NCI-H128 (cell line): ENCODE data around the gene FGF14.
A peak's percentile ranks its signal among the peaks of the same experiment; 100 is the strongest.
"Not testable (repeated sequence)": the region's sequence is repeated elsewhere in the genome, so short reads cannot be mapped to it uniquely, and the experiment has no call there.

ENCODE experiments used
- DNase-seq: peaks from one replicate; lab custom pipeline; 2025; ENCODE audit not compliant: unreplicated experiment; lab: John Stamatoyannopoulos, UW

The FGF14 gene

DNA sequence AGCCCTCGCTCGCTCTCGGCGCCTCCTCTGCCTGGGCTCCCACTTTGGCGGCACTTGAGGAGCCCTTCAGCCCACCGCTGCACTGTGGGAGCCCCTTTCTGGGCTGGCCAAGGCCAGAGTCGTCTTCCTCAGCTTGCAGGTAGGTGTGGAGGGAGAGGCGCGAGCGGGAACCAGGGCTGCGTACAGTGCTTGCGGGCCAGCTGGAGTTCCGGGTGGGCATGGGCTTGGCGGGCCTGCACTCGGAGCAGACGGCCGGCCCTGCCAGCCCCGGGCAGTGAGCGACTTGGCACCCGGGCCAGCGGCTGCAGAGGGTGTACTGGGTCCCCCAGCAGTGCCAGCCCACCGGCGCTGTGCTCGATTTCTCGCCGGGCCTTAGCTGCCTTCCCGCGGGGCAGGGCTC, 333.5 kb downstream of the FGF14 start:
- not testable (repeated sequence) for DNase-seq

DNA sequence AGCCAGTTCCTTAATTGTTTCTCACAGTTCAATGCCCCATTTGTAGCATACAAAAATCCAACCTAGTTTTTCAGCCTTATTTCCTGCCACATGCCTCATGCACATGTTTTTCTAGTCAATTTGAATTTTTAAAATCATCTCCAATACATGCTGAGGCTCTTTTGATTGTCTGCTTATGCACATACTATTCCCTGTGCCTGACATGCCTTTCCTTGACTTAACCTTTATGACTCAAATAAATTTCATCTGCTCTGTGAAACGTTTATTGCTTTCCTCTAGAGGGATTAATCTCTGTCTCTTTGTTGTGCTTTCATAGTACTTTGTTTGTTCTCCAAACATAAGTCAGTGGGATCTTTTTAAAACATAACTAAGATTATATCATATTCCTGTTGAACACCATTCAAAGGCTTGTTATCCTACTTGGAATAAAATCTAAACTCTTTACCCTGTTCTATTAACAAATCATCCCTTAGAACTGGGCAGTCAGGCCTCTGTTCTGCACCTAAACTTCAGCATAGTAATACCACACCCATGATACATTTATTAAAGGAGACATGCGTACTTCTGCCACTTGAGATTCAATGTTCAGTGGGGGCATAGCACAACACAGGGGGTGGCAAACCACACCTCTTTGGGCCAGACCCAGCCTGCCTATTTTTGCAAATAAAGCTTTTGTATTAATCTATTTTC, 346.6 kb downstream of the FGF14 start:
- DNase-seq: no peak

DNA sequence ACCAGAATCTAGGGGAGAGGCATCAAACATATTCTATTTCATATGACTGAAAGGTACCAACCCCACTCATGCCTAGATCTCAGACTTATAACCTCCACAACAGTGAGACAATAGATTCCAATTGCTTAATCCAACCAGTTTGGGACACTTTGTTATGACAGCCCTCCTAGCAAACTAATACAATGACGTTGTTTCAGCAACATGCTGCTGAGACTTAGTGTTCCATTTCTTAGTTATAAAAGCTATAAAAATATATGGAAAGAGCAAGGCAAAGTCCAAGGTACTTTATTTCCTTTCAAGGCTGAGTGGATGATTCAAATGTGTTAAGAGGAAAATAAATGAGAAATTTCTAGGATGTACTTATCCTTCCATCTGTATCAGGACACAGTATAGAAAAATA, 352.0 kb downstream of the FGF14 start:
- DNase-seq: no peak

DNA sequence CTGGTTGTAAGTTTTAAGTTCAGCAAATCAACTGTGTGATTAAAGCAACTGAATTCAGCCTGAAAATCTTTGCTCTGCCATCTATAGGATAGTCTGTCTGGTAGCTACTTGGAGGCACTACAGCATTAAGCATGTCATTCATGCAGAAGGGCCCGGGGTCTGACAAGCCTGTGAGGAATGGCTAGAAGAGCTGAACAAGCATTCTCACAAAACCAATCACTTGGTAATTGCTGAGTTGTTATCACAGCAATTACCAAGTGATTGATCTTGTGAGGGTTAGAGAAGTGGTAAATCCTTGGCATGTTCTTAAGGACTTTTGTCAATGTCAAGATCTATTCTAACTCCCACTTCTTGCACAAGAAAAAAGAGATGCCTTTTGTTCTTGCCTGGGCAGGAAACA, 356.1 kb downstream of the FGF14 start:
- DNase-seq: no peak

DNA sequence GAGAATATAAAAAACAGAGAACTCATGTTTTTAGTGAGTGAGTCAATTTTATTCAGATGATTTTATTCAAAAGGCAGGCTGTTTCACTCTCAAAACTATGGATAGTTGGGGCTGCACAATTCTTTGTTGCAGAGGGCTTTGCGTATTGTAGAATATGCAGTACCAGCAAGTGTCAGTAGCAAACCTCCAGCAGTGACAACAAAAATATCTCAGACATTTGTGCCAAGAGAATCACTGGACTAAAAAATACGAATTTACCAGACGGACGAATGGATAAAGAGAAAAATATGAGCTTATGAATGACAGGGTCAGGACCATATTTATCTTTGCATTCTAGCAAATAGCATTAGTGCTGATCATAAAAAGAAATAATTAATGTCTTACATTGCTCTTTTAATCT, 359.1 kb downstream of the FGF14 start:
- no peak for DNase-seq

DNA sequence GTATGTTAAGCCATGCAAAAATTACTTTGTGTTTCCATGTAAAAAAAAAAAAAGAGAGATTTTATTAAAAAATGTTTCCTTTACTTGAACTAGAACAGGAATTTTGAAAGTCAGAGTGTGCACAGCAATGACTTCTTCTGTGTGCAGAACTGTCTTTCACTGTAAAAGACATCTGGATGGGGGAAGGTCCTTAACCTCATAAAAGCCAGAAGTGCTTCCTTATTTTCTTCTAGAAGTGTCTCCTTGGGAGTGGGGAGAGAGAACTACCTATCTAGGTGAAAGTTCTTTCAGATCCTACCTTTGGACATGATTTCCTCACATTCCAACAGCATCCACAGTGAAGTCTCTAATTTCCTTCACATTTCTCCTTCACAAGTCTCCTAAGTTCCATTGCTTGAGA, 360.3 kb downstream of the FGF14 start:
- DNase-seq: no peak

DNA sequence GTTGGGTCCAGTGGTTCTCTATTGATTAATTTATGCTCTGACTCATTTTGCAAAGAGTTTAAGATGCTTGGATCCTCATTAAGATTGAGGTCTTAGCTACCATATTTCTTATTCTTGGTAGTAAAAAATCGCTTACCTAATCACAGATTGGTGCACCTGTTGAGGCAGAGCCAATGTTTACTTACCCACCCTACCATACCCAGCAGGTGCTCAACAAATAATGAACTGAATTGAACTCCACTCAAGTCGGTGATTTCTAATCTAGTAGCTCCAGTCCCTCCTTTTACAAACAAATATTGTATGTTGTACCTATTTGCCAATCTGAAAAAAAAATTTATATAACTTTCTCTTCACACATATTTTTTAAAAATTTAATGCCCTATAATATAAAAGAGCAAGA, 361.0 kb downstream of the FGF14 start:
- no peak for DNase-seq

DNA sequence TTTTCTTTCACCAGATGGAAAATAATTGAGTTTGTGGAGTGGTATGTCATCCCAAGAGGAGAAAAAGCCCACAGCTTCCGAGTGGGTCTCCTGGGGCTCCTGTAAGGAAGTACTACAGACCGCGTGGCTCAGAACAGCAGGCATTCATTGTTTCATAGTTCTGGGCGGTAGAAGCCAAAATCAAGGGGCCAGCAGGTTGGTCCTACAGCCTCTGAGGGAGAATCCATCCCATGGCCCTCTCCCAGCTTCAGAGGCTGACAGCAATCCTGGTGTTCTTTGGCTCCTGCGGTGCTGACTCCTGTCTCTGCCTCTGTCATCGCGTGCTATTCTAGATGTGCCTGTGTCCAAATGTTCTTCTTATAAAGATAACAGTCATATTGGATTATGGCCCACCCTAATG, 362.6 kb downstream of the FGF14 start:
- DNase-seq: no peak

DNA sequence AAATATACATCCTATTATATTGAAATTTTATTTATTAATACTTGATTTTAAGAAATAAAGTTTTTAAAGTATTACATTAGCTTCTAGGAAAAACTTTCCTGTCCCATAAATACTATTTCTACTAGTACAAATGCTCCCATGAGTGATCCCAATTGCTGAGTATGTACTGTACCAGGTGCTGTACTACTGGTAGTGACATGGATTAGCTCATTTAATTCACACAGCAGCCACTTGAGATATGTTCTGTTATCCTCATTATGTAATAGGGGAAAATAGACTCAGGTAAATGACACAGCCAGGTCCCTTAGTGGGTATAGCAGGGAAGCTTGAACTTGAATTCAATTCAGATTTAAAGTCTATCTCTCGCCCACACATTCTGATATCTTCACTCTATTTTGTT, 363.1 kb downstream of the FGF14 start:
- no peak for DNase-seq

DNA sequence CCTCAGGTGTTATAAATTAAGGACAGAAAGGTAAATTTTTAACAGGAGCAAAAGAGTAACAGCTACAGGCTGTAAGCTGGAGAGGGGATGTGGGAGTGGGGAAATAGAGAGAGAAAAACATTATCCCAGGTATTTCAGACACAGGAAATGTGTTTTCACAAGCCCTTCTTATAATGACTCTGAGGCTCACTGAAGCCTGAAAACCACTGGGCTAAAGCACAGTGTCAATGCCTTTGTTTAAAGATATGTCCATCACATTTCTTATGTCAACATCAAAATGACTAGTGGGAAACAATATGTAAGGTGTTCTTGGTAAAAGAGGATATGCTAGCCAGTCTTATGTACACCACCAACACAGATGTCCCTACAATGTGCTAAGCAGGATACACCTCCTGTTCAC, 365.9 kb downstream of the FGF14 start:
- DNase-seq: no peak

DNA sequence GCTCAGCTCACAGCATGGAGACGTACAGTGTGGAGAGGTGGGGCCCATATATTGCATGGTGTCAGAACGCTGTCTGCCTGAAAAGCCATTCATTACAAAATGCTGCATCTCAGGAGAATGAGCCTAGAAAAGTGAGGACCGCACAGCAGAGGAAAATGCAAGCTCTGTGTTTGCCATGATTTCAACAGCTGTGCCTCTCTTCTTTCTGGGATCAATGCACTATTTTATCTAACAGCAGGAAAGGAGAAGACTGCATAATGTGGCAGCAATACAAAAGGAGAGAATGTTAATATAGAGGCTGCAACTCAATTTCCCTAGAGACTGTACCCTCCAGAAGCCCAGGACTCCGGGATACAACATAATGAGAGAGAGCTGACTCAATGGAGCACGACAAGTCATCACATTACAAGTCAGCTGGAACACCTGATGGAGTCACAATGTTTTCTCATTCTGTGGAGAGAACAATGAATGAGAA, 368.0 kb downstream of the FGF14 start:
- DNase-seq: peak; percentile 86

DNA sequence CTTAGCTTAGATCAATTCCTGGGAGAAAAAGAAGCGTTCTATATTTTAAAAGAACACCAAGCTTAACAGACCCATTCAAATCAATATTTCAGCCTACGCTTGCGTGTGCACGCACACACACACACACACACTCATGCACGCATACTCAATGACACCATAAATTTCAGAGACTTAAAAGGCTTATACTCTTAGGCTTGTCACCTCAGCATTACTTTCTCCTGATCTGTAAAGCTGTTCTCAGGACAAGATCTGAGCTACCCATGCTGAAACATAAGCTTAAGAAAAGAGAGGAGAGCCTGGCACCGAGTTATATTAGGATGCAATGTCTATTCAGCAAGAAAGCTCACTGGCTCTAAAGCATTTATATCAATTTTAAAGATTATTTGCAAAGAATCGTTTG, 368.5 kb downstream of the FGF14 start:
- no peak for DNase-seq

DNA sequence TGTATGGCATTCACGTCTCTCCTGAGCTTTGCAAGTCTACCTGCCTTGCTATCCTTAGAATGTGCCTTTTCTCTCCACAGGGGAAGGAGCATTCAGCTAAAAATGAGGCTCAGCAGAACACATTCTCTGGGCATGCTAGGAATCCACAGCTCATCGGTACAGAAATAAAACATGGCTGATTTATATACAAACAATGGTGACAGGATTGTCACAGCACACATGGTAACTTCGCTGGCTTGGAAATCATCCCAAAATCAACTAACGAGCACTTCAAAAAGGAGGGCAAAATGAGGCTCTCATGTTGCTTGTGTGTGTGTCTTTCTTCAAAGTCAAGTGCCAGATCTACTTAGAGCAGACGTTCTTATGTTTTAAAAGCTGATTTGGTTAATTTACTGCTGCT, 373.0 kb downstream of the FGF14 start:
- no peak for DNase-seq

DNA sequence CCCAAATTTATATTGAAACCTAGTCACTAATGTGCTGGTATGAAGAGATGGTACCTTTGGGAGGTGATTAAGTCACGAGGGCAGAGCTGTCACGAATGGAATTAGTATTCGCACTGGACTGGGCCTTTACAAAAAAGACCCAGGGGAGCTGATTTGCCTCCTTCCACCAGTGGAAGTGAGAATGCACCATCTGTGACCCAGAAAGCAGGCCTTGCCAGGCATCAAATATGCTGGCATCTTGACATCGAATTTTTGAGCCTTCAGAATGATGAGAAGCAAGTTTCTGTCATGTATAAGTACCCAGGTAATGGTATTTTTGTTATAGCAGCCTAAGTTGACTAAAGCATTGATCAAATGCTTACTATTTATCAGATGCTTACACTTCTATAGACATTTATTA, 373.6 kb downstream of the FGF14 start:
- DNase-seq: no peak

DNA sequence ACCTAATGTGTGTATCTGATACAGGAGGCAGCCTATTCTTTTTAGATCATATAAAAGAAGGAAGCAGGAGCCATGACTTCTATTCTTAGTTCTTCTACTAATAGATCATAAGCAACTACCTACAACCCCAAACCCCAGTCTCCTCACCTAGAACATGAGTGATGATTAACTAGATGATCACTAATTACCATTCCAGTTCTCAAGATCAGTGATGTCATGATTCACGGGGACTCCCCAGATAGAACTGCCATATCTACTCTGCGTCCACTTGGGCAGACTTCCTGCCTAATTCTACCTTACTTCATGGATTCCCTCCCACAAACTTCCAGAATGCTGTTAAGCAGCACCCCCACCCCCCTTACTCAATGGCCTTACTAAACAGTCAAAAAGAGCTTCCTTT, 380.1 kb downstream of the FGF14 start:
- no peak for DNase-seq

DNA sequence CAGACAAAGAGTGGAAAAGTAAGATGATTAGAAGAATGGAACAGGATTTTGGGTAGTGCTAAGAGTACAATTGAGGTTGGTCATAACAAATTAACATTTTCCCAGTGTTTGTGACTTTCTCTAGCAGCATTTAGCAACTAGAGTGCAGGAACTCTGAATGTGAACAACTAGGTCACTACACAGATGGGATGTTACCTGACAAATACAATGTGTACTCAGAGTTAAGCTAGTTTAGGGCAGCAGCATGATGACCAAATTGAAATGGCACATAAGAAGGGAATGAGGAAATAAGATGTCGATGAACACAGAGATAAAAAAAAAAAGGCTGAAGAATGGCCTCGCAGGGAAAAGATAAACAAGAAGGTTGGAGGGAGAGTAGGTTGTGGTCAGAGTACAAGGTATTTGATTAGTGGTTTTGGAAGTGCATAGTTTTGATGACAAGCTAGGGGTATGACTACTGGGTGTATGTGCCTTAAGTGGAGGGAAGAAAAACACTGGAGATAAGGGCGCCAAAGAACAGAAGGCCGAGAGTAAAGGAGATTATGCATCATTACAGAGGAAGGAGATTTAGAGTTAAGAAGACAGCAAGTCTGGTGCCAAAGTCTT, 381.1 kb downstream of the FGF14 start:
- DNase-seq: no peak

DNA sequence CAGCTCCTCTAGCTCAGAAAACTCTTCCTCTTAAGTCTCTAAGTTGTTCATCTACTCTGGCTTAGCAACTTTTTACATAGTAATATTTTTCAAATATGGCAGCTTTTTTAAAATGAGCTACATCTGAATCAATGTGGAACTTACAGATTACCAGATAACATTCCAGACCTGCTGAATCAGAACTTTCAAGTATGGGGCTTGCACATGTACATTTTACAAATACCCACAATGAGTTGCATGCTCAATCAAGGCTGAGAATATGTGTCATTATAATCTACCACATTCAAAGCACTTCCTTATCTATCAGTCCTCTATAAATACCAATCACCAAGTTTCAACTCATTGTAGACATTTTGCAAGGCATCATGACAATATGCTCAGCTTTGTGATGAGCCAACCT, 383.1 kb downstream of the FGF14 start:
- DNase-seq: no peak

DNA sequence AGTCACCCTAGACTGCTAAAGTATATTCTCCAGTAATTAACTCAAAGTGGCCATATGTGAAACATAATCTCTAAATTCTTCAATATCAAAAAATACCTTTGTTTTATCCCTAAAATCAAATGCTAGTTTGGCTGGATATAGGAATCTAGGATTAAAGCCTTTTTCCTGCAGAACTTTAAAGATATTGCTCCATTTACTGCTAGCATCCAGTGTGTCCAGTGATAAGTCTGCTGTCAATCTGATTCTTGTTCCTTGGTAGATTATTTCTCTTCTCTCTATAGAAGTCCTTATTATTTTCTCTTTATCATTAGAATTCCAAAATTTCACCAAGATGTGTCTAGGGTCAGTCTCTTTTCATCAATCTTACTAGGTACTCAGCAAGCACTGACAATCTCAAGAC, 384.6 kb downstream of the FGF14 start:
- no peak for DNase-seq

DNA sequence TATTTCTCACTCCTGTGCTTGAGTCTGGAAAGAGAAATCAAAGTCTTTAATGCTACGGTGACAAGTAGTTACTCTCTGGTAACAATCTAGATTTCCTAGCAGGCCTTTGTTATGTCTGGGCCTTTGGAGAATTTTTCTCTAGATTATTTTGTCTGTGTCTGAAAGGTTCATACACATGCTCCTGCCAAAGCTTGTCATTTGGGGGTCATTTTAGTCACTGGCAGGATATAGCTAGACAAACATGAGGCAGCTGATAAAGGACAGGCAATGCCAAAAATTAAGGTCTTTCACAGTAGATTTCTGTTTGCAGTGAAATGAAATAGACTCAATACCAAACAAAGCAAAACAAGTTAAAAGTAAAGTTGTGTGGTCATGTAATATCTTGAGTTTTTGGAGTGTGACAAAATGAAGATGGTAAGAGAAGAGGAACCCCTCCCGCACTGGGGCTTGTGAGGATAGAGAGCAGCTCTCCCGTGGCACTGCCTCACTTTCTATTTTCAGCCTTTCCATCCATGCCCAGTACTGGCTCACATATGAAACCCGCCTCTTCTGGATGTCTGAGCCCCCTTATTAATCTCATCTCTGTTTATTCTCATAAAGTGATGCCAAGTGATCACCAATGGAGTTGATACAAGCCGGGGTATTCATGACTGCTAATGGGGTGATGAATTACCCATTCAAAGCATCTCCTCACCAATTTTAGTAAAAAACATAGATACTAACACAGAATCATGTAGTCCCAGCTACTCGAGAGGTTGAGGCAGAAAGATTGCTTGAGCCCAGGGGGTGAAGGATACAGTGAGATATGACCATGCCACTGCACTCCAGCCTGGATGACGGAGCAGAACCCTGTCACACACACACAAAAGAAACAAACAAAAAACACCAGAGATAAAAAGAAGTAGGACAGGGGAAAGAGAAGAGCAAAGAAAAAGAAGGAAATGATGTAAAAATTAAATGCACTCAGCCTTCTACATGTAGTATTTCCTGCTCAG, 389.3 kb downstream of the FGF14 start:
- DNase-seq: no peak

DNA sequence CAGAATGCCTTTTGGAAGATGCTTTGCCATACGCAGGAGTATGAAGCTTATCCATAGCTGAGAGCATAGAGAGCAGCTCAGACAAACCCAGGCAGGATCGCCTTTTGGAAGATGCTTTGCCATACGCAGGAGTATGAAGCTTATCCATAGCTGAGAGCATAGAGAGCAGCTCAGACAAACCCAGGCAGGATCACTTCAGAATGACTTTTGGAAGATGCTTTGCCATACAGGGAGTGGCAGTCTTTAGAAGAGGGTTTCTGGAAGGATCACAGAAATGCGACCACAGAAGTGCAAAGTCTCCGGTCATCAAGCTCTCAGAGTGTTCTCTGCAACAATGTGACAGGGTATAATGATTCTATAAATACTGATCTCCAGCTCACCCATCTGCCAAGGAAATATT, 390.4 kb downstream of the FGF14 start:
- not testable (repeated sequence) for DNase-seq

DNA sequence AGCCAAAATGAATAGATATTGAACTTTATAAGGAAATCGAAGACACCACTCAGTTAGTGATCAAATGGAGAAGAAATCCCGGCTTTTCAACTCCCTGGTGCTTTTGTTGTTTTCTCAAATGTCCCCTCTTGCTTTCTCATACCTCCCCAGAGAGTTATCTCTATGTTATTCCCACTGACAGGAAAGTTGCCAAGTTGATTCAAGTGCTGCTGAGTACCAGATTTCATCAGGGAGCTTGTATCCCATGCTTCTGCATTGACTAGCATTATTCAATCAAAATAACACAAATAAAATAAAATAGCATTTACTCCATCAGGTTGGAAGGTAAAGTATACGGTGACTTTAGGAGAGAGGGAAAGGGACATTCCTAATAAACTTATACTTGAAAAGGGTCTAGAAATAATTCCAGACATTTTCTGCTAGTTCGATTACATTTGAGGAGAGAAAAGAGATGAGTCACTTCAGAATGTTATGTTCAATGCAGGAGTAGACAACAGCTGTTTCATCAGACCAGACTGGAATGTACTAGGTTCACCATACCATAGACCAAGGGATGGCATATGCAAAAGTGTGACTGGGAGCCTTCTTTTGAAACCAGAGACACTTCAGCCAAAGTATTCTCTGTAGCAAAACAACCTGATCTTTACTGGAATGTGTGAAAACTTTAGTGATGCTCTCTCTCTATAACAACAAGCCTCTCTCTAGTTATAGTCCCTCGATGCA, 397.8 kb downstream of the FGF14 start:
- no peak for DNase-seq
